ENCODE data around the gene MOB4. TPM values are rescaled to one million over a fixed set of nuclear protein-coding genes. Genes with fewer than 3 reads are reported as not detected.

Gene MOB4
- total and polyA plus RNA-seq, 10 of the 15 experiments (the other 5 are each of a cell fraction or from before 2014, with no cell fraction given): 13.5 to 44.2 (median 32.4) TPM

DNA sequence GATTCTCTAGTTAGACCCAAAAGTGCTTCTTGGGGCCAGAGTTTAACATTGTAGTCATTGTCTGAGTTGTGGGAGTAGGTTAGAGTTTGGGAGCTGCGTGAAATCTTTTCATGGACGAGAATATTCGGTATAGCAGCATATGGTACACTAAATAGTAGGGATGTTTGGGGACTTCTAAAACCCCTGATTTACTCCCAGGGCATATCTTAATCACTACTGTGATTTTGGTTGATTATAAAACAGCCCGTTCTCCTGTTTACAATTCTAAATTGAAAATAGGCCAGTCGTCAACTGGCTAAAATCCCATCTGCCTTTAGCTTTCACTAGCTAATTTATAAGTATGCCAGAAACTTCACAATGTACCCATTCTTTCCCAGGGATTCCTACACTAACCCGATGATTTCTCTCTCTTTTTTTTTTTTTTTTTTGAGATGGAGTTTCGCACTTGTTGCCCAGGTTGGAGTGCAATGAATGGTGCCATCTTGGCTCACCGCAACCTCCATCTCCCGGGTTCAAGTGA is 44.3 kb downstream of the MOB4 start:
- ChIA-PET SMC1A (ENCODE audit: uncharacterized antibody, unreplicated experiment) (interaction anchor here (1.2 kb wide), 1 partner anchor 112 kb away, joined by 8 read pairs; no protein-coding TSS in a partner anchor), RAD21 (ENCODE audit: unreplicated experiment) (no interaction called here), POLR2A (no interaction called here), CTCF (interaction anchor here (1.3 kb wide), 1 partner anchor 20 kb away, joined by 4 read pairs; no protein-coding TSS in a partner anchor)
- H3K79me2 ChIP-seq (ENCODE audit: control insufficient read depth, insufficient read depth, low read length): no peaks in the 10 kb centered on the region
- DNase-seq (ENCODE audit: low read depth, low spot score): no peak
- H3K4me3 ChIP-seq: no peak overlapping the region
- no peak overlapping the region for H3K27ac ChIP-seq (ENCODE audit: control insufficient read depth, insufficient read depth)
- no peak overlapping the region for H3K9ac ChIP-seq (ENCODE audit: control insufficient read depth, insufficient read depth, low read length)
- no peaks in the 10 kb centered on the region for H3K27me3 ChIP-seq (replicated peaks in 1 of 2; ENCODE audit: control insufficient read depth in 2 of 2, insufficient read depth in 2 of 2, low read length in 1 of 2)
- H3K9me3 ChIP-seq (replicated peaks; ENCODE audit: control insufficient read depth, insufficient read depth, low read length): no peaks in the 10 kb centered on the region
- no peaks in the 10 kb centered on the region for H3K4me1 ChIP-seq (ENCODE audit: control insufficient read depth, insufficient read depth, low read length)
- no peak for FAIRE-seq
- in situ Hi-C loops (cut with MboI): no loop called here
- H3K4me2 ChIP-seq (ENCODE audit: control insufficient read depth, insufficient read depth): no peak overlapping the region
- no peaks in the 10 kb centered on the region for H4K20me1 ChIP-seq (ENCODE audit: control insufficient read depth, insufficient read depth)
- no peak for ATAC-seq
- no peak overlapping the region for H2AFZ ChIP-seq (ENCODE audit: control insufficient read depth, low read depth, low read length)
- no TSS peak for BruUV-seq (replicated peaks)
- no peaks in the 10 kb centered on the region; a peak in 1 of 4 replicates for H3K36me3 ChIP-seq (ENCODE audit: control insufficient read depth in 2 of 2, insufficient read depth in 2 of 2, low read length in 1 of 2)
- no peak for TF ChIP-seq RBBP5 (conservative IDR thresholded peaks at IDR 0.05)
- TF ChIP-seq ASH2L (IDR thresholded peaks at IDR 0.05; ENCODE audit: borderline replicate concordance, low read depth): no peak
- TF ChIP-seq PAX8 (IDR thresholded peaks at IDR 0.05): no peak
- TF ChIP-seq DPF2 (IDR thresholded peaks at IDR 0.05): no peak
- 99% methylated on average over 8 of the region's 9 CpGs for WGBS (ENCODE audit: insufficient coverage, insufficient replicate concordance, low lambda C conversion rate, missing lambda C conversion rate)
- intact Hi-C loops (cut with micrococcal nuclease; ENCODE audit: unreplicated experiment): no loop called here

DNA sequence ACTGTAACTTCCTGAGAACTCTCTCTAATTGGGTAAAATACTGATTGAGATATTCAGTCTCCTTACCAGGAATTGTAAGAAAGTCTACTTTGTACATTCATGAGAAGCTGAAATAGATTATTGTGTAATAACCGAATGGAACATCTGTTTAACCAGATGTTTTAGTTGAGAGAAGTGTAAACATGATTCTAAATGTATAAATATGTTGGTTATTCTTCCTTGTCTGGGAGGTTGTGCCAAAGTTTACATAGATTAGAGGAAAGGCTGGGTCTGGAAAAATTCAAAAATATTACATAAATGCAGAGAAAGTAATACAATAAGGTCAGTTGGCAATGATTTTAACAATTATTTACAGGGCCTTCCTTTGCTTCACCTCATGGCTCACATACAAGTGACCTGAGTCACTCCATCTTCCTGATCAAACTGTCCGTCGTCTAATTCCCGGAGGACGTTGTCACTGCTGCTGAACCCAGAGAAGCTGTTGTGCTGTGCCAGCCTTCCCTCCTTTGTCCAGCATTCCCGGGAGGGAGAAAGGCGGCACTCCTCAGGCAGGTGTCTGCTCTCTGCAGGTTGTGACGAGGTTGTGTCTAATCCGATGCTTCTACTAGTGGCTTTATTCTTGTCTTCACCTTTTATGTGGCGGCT is 55.9 kb downstream of the MOB4 start:
- Histone ChIP-seq H2AFZ (ENCODE audit: control insufficient read depth, low read depth, low read length) (no peak overlapping the region), H3K9ac (ENCODE audit: control insufficient read depth, insufficient read depth, low read length) (no peak overlapping the region), H3K27me3 (replicated peaks in 1 of 2; ENCODE audit: control insufficient read depth in 2 of 2, insufficient read depth in 2 of 2, low read length in 1 of 2) (no peaks in the 10 kb centered on the region), H4K20me1 (ENCODE audit: control insufficient read depth, insufficient read depth) (no peaks in the 10 kb centered on the region), H3K9me3 (replicated peaks; ENCODE audit: control insufficient read depth, insufficient read depth, low read length) (peaks cover 15% of the 10 kb centered on the region; the same call in 2 of the 3 replicates), H3K4me1 (ENCODE audit: control insufficient read depth, insufficient read depth, low read length) (no peaks in the 10 kb centered on the region), H3K36me3 (ENCODE audit: control insufficient read depth in 2 of 2, insufficient read depth in 2 of 2, low read length in 1 of 2) (no peaks in the 10 kb centered on the region), H3K79me2 (ENCODE audit: control insufficient read depth, insufficient read depth, low read length) (no peaks in the 10 kb centered on the region), H3K4me2 (ENCODE audit: control insufficient read depth, insufficient read depth) (no peak overlapping the region), H3K4me3 (no peak overlapping the region), H3K27ac (ENCODE audit: control insufficient read depth, insufficient read depth) (no peak overlapping the region)
- ChIA-PET CTCF (no interaction called here), SMC1A (ENCODE audit: uncharacterized antibody, unreplicated experiment) (no interaction called here), POLR2A (no interaction called here), RAD21 (ENCODE audit: unreplicated experiment) (no interaction called here)
- no TSS peak for BruUV-seq (replicated peaks)
- in situ Hi-C loops (cut with MboI) (no loop called here), intact Hi-C loops (cut with micrococcal nuclease; ENCODE audit: unreplicated experiment) (no loop called here)
- ATAC-seq (no peak), DNase-seq (ENCODE audit: low read depth, low spot score) (no peak), FAIRE-seq (no peak)
- 98% methylated on average over 10 of the region's 10 CpGs for WGBS (ENCODE audit: insufficient coverage, insufficient replicate concordance, low lambda C conversion rate, missing lambda C conversion rate)
- TF ChIP-seq CREM (IDR thresholded peaks at IDR 0.05; ENCODE audit: low read depth) (no peak), BACH1 (IDR thresholded peaks at IDR 0.05; ENCODE audit: borderline replicate concordance) (no peak), LARP7 (IDR thresholded peaks at IDR 0.05) (no peak), RAD51 (IDR thresholded peaks at IDR 0.05) (no peak), SMAD5 (IDR thresholded peaks at IDR 0.05; ENCODE audit: low read depth) (no peak), KLF5 (IDR thresholded peaks at IDR 0.05; ENCODE audit: partially characterized antibody) (no peak), SREBF1 (IDR thresholded peaks at IDR 0.05; ENCODE audit: low read length) (no peak), CHD4 (IDR thresholded peaks at IDR 0.05) (no peak)
